Stimulated activated CD8-positive, alpha-beta memory T cell treated with anti-CD3 and anti-CD28 coated beads, Interleukin-15, amount 100 ng/mL, for 48 hours (primary cell): ENCODE data around the gene MIF4GD.
"Not testable (repeated sequence)": the region's sequence is repeated elsewhere in the genome, so short reads cannot be mapped to it uniquely, and the experiment has no call there.

Experiments
- DNase-seq, 2 donors: peaks; one replicate each; pipeline ENCODE4 v3.0.0-alpha.2; 2020; ENCODE audit warnings: low read depth in 2 of 2

The MIF4GD gene

GRCh38 chr17:75270966-75271232, at the start of gene MIF4GD:
MIF4GD (minus strand) TSS chr17:75271231; CDS start chr17:75270195, 1,036 bp downstream.
- no peak for DNase-seq

- no peak for DNase-seq
Measured at GRCh38 chr17:75319904-75320691, 49.1 kb upstream of the MIF4GD start.

GRCh38 chr17:75318615-75319222, 47.7 kb upstream of the MIF4GD start:
- DNase-seq = no peak

- no peak for DNase-seq
Measured at GRCh38 chr17:75318211-75318610, 47.2 kb upstream of the MIF4GD start.

GRCh38 chr17:75317671-75318070, 46.6 kb upstream of the MIF4GD start:
- no peak for DNase-seq

GRCh38 chr17:75316253-75316652, 45.2 kb upstream of the MIF4GD start:
- DNase-seq = no peak

- DNase-seq = peak in 1 of 2 donors; percentile 15
Measured at GRCh38 chr17:75315541-75316243, 44.7 kb upstream of the MIF4GD start.

- DNase-seq = no peak
Measured at GRCh38 chr17:75313941-75314551, 43.0 kb upstream of the MIF4GD start.

GRCh38 chr17:75308732-75309629, 38.0 kb upstream of the MIF4GD start:
- no peak for DNase-seq

- DNase-seq = no peak
Measured at GRCh38 chr17:75307957-75308731, 37.1 kb upstream of the MIF4GD start.

- no peak for DNase-seq
Measured at GRCh38 chr17:75301502-75302206, 30.6 kb upstream of the MIF4GD start.

- DNase-seq = no peak
Measured at GRCh38 chr17:75301049-75301448, 30.0 kb upstream of the MIF4GD start.

GRCh38 chr17:75300280-75300679, 29.2 kb upstream of the MIF4GD start:
- DNase-seq = no peak

GRCh38 chr17:75295201-75296158, 24.4 kb upstream of the MIF4GD start:
- DNase-seq = no peak

GRCh38 chr17:75292810-75293448, 21.9 kb upstream of the MIF4GD start:
- not testable (repeated sequence) for DNase-seq

GRCh38 chr17:75289832-75290337, 18.9 kb upstream of the MIF4GD start:
- peak; percentile 41 to 49 for DNase-seq

- peak; percentile 96 to 97 for DNase-seq
Measured at GRCh38 chr17:75289115-75289831, 18.2 kb upstream of the MIF4GD start, which contains the start of gene SLC25A19. SLC25A19 (minus strand) TSS chr17:75289433; CDS start chr17:75286764, 2,669 bp downstream.
